Left lung (tissue), 10 donors: ENCODE results near the gene DPYD. TPM values are rescaled to one million over a fixed set of nuclear protein-coding genes. Genes with fewer than 3 reads are reported as not detected.

Experiments
- ATAC-seq: fragments of 200-7000 bp; cut with Tn5 transposase; one replicate; pipeline ENCODE4 v1.9.1; 2020; ENCODE audit warnings: moderate library complexity
- DNase-seq, 4 donors: peaks; one replicate each; pipeline ENCODE4 v3.0.0-alpha.2; 2013 to 2020
- H3K27ac ChIP-seq, 2 donors: fragments of 200-600 bp; sonication (generic) in 1 of 2; one replicate each; pipeline versions ENCODE4 v1.5.0 to v1.8.0; 2020 to 2021
- H3K27me3 ChIP-seq, 2 donors: fragments of 200-600 bp; sonication (generic) in 1 of 2; one replicate each; pipeline versions ENCODE4 v1.5.0 to v1.8.0; 2020 to 2021
- H3K36me3 ChIP-seq, 2 donors: fragments of 200-600 bp; sonication (generic) in 1 of 2; one replicate each; pipeline versions ENCODE4 v1.5.0 to v1.8.0; 2020 to 2021
- H3K4me1 ChIP-seq, 2 donors: fragments of 200-600 bp; one replicate each; pipeline ENCODE4 v1.8.0; 2021
- H3K4me3 ChIP-seq, 2 donors: fragments of 200-600 bp; sonication (generic) in 1 of 2; one replicate each; pipeline versions ENCODE4 v1.5.0 to v1.8.0; 2020 to 2021; ENCODE audit warnings: mild to moderate bottlenecking in 1 of 2
- H3K9me3 ChIP-seq, 2 donors: fragments of 200-600 bp; sonication (generic) in 1 of 2; one replicate each; pipeline versions ENCODE4 v1.5.0 to v1.8.0; 2020 to 2021
- intact Hi-C, 2 donors: fragments of 100-400 bp; cut with DNase I; formaldehyde crosslinking; loops; one replicate each; pipeline versions ENCODE4 v1.11.2 to v1.14.2; 2022
- polyA plus RNA-seq, 6 donors: library from polyadenylated mRNA; unstranded; fragments of 120-200 nt; gene quantifications; one replicate each; pipeline ENCODE4 v1.2.1, GENCODE V29; 2013; ENCODE audit not compliant: insufficient read length in 6 of 6
- total RNA-seq, 2 donors: library from RNA; stranded (reverse); fragmentation: NEBNext Ultra II Directional; extraction: Animal tissue kit (Norgen Biotek cat#: 25700); gene quantifications; one replicate each; pipeline ENCODE4 v1.2.1, GENCODE V29; 2021
- TF ChIP-seq, protein P1 (sequence below), 2 donors: fragments of 200-600 bp; sonication (generic) in 1 of 2; IDR thresholded peaks; one replicate each; pipeline versions ENCODE4 v1.5.0 to v1.8.0; 2021; ENCODE audit warnings: antibody characterized with exemption in 2 of 2
- donor health status: DM: no; HTN: yes; CAD: no.
- donor health status: DM: no; HTN: no; CAD: no.

DPYD gene
- total and polyA plus RNA-seq, 8 donors: 21.4 to 106 (median 26.1) TPM

GRCh38 chr1:97050506-97050905, 870.3 kb downstream of the DPYD start:
- Histone ChIP-seq H3K27me3 (no peaks in the 10 kb centered on the region), H3K36me3 (no peaks in the 10 kb centered on the region), H3K4me1 (no peaks in the 10 kb centered on the region), H3K27ac (no peak overlapping the region), H3K4me3 (no peak overlapping the region), H3K9me3 (no peaks in the 10 kb centered on the region)
- intact Hi-C loops: no loop called here
- TF ChIP-seq, protein P1, sequence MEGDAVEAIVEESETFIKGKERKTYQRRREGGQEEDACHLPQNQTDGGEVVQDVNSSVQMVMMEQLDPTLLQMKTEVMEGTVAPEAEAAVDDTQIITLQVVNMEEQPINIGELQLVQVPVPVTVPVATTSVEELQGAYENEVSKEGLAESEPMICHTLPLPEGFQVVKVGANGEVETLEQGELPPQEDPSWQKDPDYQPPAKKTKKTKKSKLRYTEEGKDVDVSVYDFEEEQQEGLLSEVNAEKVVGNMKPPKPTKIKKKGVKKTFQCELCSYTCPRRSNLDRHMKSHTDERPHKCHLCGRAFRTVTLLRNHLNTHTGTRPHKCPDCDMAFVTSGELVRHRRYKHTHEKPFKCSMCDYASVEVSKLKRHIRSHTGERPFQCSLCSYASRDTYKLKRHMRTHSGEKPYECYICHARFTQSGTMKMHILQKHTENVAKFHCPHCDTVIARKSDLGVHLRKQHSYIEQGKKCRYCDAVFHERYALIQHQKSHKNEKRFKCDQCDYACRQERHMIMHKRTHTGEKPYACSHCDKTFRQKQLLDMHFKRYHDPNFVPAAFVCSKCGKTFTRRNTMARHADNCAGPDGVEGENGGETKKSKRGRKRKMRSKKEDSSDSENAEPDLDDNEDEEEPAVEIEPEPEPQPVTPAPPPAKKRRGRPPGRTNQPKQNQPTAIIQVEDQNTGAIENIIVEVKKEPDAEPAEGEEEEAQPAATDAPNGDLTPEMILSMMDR (IDR thresholded peaks at IDR 0.05): peak in 1 of 2 donors; percentile 19
- no peak for ATAC-seq
- DNase-seq: peak in 1 of 4 donors; percentile 11

DNA sequence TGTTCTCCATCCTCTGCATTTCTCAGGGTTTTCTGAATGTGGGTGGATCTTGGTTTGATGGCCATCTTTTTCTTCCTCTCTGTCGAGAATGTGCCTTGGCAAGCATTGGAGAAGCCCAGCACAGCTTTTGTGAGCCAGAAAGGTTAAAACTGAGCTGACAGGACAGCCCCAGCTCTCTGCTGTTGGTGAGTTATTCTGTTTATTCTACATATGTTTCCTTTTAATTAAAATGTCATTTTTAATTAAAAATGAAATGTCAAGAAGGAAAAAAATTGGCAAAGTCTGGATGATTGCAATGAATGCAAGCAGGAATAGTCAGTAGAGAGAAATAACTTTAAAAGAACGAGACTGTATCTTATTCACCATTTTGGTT, 873.4 kb downstream of the DPYD start:
- ATAC-seq: no peak
- intact Hi-C loops: no loop called here
- no peak for DNase-seq
- no peaks in the 10 kb centered on the region for H3K4me1 ChIP-seq
- peaks cover 0 to 12% of the 10 kb centered on the region in 2 donors for H3K9me3 ChIP-seq
- H3K27me3 ChIP-seq: no peaks in the 10 kb centered on the region
- no peak overlapping the region for H3K27ac ChIP-seq
- no peaks in the 10 kb centered on the region for H3K36me3 ChIP-seq
- H3K4me3 ChIP-seq: no peak overlapping the region
- TF ChIP-seq, protein P1 (IDR thresholded peaks at IDR 0.05): no peak

- Histone ChIP-seq H3K4me3 (no peak overlapping the region), H3K36me3 (no peaks in the 10 kb centered on the region), H3K4me1 (no peaks in the 10 kb centered on the region), H3K27ac (no peak overlapping the region), H3K9me3 (peaks cover 0 to 12% of the 10 kb centered on the region in 2 donors), H3K27me3 (no peaks in the 10 kb centered on the region)
- DNase-seq: no peak
- TF ChIP-seq, protein P1 (IDR thresholded peaks at IDR 0.05): no peak
- no peak for ATAC-seq
- intact Hi-C loops: no loop called here
Measured at GRCh38 chr1:97046765-97047420, 873.9 kb downstream of the DPYD start.

GRCh38 chr1:97044159-97044760, 876.6 kb downstream of the DPYD start:
- TF ChIP-seq, protein P1 (IDR thresholded peaks at IDR 0.05): no peak
- Histone ChIP-seq H3K4me3 (no peak overlapping the region), H3K9me3 (peaks cover 0 to 22% of the 10 kb centered on the region in 2 donors), H3K27ac (no peak overlapping the region), H3K27me3 (no peaks in the 10 kb centered on the region), H3K36me3 (no peaks in the 10 kb centered on the region), H3K4me1 (no peaks in the 10 kb centered on the region)
- no peak for ATAC-seq
- peak in 1 of 4 donors; percentile 24 for DNase-seq
- intact Hi-C loops: no loop called here

GRCh38 chr1:97042551-97042950, 878.3 kb downstream of the DPYD start:
- no peaks in the 10 kb centered on the region for H3K36me3 ChIP-seq
- ATAC-seq (no peak), DNase-seq (no peak)
- TF ChIP-seq, protein P1 (IDR thresholded peaks at IDR 0.05): no peak
- H3K4me1 ChIP-seq: no peaks in the 10 kb centered on the region
- no peaks in the 10 kb centered on the region for H3K27me3 ChIP-seq
- H3K4me3 ChIP-seq: no peak overlapping the region
- intact Hi-C loops: no loop called here
- H3K9me3 ChIP-seq: peaks cover 0 to 28% of the 10 kb centered on the region in 2 donors
- H3K27ac ChIP-seq: no peak overlapping the region
